NCI-H146 treated with DMSO at 0.1 percent for 48 hours (cell line): ENCODE data around the gene CADPS2.
"Not testable (repeated sequence)": the region's sequence is repeated elsewhere in the genome, so short reads cannot be mapped to it uniquely, and the experiment has no call there.

Experiments
- DNase-seq: peaks from one replicate; lab custom pipeline; 2025; ENCODE audit not compliant: unreplicated experiment; lab: John Stamatoyannopoulos, UW

CADPS2 gene

DNA sequence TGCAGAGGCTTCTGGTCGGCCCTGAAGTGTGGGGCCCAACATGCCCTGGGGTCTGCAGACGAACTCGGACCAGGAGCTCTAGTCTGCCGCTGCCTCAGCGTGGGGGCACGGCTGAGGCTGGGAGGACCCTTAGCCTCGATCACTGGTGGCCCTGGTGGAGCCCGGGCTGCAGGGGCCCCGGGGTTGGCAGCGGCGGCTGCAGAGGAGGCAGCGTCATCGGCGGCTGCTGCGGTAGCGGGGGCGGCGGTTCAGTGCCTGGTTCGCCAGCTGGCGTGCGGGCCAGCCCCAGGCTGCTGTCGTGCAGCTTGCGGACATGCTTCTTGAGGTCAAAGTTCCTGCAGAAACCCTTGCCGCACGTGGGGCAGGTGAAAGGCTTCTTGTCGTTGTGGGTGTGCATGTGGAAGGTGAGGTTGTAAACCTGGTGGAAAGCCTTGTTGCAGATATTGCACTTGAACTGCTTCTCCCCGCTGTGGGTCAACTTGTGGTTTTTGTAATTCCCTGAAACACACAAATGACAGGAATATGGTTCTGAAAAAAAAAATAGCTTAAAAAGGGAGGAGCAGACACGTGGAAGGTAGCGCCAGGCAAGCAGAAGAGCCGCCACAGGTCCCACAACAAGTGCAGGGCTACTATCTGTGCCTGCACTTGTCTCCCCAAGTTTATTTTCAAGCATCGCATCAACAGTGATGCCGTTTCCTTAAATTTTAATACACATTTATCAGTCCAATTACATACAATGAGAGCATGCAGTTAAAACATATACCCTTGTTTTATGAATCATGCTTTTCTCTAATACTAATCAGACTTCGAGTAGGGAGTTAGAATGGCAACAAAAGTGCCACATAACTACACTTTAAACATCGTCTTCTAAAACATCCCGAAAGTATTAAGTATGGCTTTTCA is 584.2 kb downstream of the CADPS2 start:
- DNase-seq: no peak

GRCh38 chr7:122300956-122301833 is 585.1 kb downstream of the CADPS2 start:
- no peak for DNase-seq

DNA sequence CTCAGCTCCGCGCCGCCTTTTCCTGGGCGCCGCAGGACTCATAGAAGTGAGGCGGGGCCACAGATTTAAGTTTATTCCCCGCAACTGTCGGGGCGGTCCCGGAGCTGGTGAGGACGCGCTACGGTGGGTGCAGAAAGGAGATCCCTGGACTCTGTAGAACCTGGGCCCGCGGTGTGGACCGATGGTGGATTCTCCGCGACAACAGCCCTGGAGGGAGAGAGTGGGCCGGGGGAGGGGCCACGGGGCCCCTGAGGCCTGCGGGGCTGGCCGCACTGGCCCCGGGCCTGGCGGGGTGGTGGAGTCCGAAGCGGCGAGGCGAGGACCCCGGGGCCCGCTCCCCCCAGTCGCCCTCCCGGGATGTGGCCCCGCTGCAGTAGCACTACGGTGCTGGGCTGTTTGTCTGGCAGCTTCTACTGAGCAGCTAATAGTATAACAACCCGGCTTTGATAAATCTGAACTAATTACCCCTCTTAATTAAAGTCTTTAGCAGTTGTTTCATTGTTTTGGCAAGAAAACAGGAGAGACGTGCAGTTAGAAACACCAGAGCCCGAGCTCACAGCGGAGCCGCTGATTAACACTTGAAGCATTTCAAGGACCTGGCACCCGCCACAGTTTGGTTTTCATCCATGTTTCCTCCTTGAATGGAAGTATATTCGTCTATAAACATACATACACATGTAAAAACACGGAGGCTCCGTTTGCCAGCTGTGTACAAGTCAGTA is 585.9 kb downstream of the CADPS2 start:
- no peak for DNase-seq

- DNase-seq: no peak
These were observed 586.5 kb downstream of the CADPS2 start for GRCh38 chr7:122299624-122300210.

GRCh38 chr7:122298618-122299017 is 587.6 kb downstream of the CADPS2 start:
- DNase-seq: no peak

- DNase-seq: no peak
These were observed 588.1 kb downstream of the CADPS2 start for GRCh38 chr7:122298131-122298530.

DNA sequence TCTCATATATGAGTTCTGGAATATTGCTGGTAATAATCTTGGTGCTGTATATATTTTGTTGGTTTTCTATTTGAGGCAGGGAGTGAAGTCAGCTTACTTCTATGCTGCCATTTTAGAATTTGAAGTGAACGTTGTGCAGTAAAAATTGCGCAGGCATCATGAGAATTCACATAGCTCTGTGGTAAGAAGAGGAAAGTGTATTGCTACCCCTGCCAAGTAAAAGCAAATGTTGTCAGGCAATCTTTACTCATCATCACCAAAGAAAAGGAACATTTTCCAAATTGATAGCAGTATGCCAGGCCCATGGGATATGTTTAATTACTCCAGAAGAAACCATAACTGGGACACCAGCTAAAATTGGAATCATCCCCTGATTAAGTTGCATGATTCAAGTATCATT is 595.1 kb downstream of the CADPS2 start:
- no peak for DNase-seq

GRCh38 chr7:122290476-122290875 is 595.8 kb downstream of the CADPS2 start:
- no peak for DNase-seq

DNA sequence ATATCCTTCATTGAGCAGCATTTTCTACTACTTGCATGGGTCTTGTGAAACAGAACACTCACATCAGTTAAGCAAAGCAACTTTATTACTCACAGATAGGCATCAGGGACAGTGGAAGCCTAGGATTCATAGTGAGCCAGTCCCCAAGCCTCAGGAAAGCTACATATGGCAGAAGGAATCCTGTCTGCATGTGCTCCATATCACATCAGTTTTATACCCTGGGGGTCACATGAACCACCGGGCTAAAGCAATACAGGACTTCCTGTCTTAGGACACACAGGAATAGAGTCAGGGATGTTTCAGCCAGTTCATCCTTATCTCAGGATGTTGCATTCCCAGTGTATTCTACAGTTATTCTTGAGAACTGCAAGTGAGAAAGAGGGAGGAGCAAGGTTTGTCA is 596.8 kb downstream of the CADPS2 start:
- DNase-seq: no peak

DNA sequence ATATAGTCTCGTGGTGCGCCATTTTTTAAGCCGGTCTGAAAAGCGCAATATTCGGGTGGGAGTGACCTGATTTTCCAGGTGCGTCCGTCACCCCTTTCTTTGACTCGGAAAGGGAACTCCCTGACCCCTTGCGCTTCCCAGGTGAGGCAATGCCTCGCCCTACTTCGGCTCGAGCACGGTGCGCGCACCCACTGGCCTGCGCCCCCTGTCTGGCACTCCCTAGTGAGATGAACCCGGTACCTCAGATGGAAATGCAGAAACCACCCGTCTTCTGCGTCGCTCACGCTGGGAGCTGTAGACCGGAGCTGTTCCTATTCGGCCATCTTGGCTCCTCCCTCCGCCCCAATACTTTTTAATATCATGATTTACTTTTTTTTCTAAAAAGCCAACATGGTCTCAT is 601.7 kb downstream of the CADPS2 start:
- DNase-seq: not testable (repeated sequence)

DNA sequence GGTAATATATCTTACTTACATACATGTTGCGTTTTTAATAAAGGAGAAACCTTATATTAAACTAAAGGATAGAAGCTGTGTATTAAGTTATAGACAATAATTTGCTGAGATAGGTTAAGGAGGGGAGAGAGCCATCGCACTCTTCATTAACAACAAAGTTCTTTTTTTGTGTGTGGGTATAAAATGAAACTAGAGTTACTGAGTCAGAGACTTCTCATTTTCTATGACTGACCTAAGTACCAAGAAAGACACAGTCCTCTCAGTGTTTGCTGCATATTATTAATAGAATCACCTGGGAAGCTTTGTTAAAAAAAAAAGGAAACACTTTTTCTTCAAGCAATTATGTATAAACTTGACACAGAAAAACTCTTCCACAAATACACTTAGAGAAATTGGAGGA is 613.1 kb downstream of the CADPS2 start:
- DNase-seq: no peak

DNA sequence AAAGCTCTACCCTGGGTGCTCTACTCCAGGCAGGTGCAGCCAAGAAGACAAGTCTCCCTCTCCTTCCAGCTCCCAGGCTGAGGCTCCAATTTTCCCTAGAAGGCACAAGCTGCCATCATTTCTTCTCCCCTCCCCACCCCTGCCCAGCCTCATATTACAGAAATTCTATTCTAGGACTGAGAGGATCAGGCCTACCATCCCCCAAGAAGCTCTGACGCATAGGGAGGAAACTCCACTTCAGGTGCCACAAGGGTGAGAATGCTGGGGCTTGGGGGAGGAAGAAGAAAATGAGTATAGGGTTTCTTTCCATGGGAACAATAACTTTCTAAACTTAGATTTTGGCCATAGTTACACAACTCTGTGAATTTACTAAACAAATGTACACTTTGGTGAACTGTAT is 617.0 kb downstream of the CADPS2 start:
- DNase-seq: no peak
